VCaP (cell line): ENCODE data around the gene KCNJ1.

ENCODE experiments used
- H3K27ac ChIP-seq: fragments of 450-650 bp; 2 replicates; pipeline ENCODE4 v1.5.1; 2017
- TF ChIP-seq, protein P1 (sequence below): fragments of 450-650 bp; conservative IDR thresholded peaks from 2 replicates; pipeline ENCODE4 v1.5.1; 2017; ENCODE audit warnings: mild to moderate bottlenecking, moderate library complexity

KCNJ1 gene

GRCh38 chr11:128905345-128906184 lies 38.5 kb upstream of the KCNJ1 start:
- H3K27ac ChIP-seq: peak overlapping the region; percentile 79

DNA sequence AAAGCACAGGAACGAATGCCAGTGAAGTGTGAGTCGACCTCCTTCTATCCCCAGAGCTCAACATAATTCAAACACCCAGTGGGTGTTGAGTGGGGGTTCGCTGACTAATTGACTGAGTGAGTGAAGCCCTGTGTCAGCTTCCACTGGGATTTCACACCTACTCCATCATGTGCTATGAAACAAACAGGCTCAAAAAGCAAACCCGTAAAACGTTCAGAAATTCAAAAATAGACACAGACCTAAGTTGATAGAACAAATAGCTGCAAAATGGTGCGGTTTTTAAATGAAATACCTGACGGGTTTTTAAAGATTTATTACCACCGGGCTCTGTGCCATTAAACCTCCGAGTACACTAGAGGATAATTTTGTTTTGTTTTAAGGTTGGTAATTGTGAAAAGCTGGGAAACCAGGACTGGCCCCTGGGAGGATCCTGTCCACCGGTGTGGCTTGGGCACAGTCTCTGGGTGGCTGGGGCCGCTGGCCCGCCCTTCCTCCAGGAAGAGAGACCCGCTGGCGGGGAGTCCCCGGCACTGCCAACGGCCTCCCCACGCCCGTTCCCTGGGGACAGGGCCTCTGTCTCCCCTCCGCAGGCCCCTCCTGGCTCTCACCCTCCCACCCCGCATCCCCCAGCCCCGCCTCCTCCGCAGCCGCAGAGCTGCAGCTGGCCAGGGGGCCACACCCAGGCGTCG lies 37.7 kb upstream of the KCNJ1 start:
- TF ChIP-seq, protein P1, sequence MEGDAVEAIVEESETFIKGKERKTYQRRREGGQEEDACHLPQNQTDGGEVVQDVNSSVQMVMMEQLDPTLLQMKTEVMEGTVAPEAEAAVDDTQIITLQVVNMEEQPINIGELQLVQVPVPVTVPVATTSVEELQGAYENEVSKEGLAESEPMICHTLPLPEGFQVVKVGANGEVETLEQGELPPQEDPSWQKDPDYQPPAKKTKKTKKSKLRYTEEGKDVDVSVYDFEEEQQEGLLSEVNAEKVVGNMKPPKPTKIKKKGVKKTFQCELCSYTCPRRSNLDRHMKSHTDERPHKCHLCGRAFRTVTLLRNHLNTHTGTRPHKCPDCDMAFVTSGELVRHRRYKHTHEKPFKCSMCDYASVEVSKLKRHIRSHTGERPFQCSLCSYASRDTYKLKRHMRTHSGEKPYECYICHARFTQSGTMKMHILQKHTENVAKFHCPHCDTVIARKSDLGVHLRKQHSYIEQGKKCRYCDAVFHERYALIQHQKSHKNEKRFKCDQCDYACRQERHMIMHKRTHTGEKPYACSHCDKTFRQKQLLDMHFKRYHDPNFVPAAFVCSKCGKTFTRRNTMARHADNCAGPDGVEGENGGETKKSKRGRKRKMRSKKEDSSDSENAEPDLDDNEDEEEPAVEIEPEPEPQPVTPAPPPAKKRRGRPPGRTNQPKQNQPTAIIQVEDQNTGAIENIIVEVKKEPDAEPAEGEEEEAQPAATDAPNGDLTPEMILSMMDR: no peak
- peak overlapping the region; percentile 79 for H3K27ac ChIP-seq

More at GRCh38 chr11:128905345-128906184, 38.5 kb upstream of the KCNJ1 start:
- TF ChIP-seq, protein P1: peak; percentile 92

DNA sequence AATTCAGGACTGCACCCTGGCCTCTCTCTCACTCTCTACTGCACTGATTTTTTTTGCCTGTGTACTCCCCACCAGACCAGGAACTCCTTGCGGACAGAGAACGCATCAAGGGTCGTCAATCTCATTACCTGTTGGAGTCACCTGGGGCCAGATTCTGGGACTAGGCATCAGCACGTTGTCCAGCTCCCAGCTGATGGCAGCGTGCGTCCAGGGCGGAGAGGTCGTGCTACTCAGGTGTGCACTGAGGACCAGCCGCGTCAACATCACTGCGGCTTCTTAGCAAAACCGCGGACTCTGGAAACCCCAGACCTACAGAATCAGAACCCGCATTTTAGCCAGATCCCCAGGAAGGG lies 37.2 kb upstream of the KCNJ1 start:
- TF ChIP-seq, protein P1: no peak
- peak overlapping the region; percentile 79 for H3K27ac ChIP-seq

- H3K27ac ChIP-seq: peak overlapping the region; percentile 79
- TF ChIP-seq, protein P1: no peak
These were observed 36.4 kb upstream of the KCNJ1 start for GRCh38 chr11:128903248-128904061.

GRCh38 chr11:128902515-128903066 lies 35.5 kb upstream of the KCNJ1 start:
- TF ChIP-seq, protein P1: no peak
- H3K27ac ChIP-seq: no peak overlapping the region

DNA sequence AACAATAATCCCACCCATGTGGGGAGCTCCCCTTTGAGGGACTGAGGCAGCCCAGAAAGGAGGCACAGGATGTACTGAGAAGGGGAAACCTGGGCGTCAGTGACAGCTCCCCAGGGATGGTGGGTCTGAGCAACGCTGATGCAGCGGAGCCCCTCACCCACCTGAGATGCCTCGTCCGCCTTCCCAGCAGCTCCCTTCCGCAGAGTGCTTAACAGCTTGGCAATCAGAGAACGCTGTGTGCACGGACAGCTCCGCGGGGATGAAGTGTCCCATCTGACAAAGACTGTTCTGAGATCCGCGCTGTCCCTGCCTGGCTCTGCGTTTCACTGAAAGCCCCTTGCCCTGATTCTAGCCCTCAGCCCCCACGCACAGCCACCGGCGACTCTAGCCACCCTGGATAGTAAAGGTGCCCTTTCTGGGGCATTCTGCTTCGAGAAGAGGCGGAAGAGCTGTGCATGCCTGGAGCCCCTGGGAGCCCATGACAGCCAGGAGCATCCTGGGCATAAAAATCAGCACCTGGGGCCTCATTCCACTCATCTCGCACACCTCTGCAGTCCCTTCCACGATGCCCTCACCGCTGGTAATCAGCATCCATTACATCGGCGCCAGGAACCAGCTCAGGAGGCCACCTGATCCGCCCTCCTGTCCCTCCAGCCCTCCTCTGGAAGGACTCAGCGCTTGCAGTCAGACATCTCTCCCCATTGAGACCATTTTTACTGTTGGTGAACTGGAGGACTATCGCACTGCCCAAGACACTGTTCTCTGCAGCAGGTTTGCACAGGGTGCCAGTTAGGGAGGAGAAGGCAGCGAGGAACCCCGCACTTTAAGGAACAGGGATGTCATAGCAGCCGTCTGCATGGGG lies 34.8 kb upstream of the KCNJ1 start:
- H3K27ac ChIP-seq: no peak overlapping the region
- TF ChIP-seq, protein P1: no peak
